Fibroblast of lung (primary cell): ENCODE data around the gene SOX3.

Source experiments
- EZH2 ChIP-seq: IDR thresholded peaks from 2 replicates; pipeline ENCODE4 v1.5.1; 2012; ENCODE audit warnings: low read length, control low read depth, mild to moderate bottlenecking; ENCODE audit errors: missing control alignments
- TF ChIP-seq, protein P1 (sequence below), 2 donors: IDR thresholded peaks in 1 of 2; conservative IDR thresholded peaks in 1 of 2; 1 replicate in 1 of 2; 2 replicates in 1 of 2; pipeline ENCODE4 v1.5.1; 2011 to 2012; ENCODE audit warnings: low read length in 2 of 2, control low read depth in 1 of 2, inconsistent platforms in 1 of 2, low read depth in 1 of 2, mild to moderate bottlenecking in 1 of 2

DNA sequence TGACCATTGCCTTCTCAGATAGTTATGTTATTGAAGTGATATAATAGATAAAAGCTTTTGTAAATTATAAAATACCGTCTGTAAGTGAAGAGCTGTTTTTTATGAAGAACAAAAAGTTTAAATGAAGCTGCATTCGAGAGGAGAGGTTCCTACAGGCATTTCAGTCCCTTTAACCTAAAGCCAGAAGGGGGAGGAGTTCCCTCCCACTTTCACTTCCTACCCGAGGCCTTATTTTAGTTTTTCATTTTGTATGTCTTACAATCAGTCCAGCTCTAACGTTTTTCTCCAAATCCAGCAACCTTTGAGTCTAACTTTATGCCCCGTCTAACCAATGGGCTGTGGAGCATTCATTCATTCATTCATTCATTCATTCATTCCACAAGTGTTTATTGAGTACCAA lies 16.5 kb upstream of the SOX3 start:
- TF ChIP-seq, protein P1, sequence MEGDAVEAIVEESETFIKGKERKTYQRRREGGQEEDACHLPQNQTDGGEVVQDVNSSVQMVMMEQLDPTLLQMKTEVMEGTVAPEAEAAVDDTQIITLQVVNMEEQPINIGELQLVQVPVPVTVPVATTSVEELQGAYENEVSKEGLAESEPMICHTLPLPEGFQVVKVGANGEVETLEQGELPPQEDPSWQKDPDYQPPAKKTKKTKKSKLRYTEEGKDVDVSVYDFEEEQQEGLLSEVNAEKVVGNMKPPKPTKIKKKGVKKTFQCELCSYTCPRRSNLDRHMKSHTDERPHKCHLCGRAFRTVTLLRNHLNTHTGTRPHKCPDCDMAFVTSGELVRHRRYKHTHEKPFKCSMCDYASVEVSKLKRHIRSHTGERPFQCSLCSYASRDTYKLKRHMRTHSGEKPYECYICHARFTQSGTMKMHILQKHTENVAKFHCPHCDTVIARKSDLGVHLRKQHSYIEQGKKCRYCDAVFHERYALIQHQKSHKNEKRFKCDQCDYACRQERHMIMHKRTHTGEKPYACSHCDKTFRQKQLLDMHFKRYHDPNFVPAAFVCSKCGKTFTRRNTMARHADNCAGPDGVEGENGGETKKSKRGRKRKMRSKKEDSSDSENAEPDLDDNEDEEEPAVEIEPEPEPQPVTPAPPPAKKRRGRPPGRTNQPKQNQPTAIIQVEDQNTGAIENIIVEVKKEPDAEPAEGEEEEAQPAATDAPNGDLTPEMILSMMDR (conservative IDR thresholded peaks at IDR 0.05 in 1 of 2, IDR thresholded peaks at IDR 0.05 in 1 of 2; ENCODE audit: low read depth in 1 of 2, low read length in 2 of 2) = no peak
- no peak for TF ChIP-seq EZH2
